D341Med (cell line): ENCODE measurements around the gene CASZ1.
A peak's percentile ranks its signal among the peaks of the same experiment; 100 is the strongest.

Source experiments
- DNase-seq: peaks from one replicate; pipeline ENCODE4 v3.0.0; 2012; ENCODE audit warnings: low spot score

CASZ1 gene

DNA sequence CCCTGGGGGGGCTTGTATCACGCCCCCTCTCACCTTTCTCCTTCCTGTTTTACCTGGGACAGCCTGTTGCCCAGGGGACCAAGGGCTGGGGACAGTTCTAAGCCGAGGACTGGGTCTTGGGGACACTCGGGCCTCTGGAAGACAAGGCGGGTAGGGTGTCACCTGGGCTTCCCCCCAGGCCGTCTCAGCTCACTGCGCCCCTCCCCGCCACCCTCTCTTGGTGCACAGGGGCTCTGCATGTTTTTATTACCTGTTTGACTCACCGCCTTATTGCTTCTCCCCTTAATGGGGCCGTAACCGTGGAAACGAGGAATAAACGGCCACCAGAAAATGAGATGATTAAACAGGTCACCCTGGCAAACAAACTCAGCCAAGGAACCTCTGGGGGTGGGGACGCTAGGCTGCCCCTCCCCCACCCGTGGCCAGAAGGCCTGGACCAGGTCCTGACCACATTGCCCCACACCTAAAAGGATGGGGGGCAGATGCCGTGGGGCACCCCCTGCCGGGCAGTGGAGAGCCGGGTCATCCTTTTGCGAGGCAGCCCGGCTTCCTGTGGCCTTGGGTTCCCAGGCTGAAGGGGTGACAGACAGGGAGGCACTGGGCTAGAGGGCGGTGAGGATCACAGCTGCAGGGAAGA lies 109.9 kb downstream of the CASZ1 start:
- no peak for DNase-seq

DNA sequence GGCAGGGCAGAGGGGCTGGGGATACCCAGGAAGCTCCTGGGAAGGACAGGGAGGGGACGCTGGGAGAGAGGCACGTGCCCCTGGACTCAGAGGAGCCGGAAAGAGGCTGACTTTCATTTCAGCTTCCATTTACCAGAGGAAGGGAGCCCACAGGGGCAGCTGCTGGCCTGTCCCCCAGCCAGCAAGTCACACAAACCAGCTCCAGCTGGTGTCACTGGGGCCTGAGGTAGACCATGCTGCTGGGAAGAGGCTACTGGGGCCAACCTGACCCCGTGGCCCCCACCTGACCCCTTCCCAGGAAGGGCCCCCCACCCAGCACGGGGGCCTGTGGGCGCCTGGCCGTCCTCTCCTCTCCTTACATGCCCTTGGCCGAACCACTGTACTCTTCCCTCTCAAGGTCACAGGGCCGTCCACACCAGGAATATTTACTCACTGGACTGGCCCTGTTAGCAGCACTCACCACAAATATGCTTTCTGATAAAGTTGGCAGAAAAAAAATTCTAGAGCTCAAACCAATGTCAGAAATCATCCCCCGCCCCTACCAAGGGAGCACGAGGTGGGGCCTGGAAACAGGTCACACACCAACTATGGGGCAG lies 110.5 kb downstream of the CASZ1 start:
- no peak for DNase-seq

DNA sequence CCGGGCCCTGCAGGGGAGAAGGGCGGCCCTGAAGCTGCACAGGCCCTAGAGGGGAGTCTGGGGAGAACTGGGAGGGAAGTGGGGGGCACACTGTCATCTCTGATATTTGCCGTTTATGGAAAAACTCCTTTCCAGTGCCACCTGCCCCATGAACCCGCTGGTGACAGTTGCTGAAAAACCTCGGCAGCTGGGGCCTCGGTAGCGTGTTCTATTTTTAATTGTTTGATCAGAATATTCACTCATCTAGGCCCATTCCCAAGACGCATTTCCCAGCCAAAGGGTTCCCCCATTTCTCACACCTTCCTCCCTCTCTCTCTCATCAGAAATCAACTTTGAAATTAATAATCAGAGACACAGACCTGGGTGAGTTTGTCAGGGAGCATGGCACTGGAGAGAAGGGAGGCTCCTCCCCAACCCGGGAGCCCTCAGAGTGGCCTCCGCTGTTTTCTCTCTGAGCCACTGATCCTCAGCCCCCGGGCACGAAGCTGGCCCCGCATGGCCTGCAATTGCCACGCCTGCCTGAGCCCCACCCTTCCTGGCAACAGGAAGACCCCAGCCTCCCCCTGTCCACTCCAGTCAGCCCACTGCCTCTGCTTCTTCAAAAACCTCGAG lies 111.1 kb downstream of the CASZ1 start:
- no peak for DNase-seq

DNA sequence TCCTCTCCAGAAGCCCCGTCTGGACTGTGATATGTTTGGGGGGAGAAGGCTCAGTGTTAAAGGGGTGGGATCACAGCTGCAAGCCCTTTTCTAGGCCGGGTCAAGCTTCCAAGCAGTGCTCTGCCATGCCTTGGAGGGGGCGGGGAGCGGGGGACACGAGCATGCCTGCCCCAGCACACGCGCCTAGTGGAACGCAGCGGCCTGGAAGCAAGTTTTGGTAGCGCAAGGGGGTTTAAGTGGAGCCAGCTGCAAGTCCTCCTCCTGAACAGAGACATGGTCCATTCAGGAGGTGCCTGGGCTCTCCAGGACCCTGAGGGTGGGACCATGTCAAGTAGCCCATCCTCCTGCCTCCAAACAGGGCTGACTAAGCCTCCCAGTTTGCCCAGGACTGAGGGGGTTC lies 112.2 kb downstream of the CASZ1 start:
- DNase-seq, result no peak

DNA sequence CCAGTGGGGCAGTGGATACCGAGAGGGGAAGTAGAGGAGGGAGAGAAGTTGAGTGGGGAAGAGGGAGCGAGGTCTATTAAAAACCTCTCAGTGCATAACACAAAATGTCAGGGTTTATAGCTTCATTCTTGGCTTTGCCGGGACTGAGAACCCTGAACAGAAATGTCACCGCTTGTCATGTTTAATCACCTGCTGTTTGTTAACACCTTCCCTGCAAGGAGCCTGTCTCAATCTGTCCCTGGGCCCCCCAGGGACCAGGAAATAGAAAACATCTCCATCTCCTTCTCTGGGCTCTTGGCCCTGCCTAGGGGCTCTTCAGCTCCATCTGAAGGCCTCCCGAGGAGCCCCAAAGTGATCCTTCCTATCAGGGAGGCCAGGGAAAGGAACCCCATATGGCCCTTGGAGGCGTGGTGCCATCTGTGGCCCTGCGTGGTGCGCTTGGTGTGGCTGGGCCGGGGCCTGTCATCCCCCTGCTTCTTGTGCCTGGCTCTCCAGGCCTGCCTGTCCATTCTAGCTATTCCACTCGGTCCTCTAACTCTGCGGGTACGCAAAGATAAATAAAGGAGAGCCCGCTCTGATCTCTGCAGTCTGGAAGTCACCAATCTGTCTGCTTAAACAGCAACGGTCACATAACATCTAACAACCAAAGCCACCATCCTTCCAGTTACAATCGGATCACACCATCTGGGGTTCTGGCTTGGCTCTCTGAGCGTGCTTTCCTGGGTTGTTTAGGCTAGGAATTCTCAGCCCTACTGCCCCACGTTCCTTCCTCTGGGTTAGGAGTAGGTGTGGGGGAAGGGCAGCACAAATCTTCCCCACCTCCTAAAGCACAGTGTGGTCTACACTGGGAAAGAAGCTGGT lies 113.8 kb downstream of the CASZ1 start:
- no peak for DNase-seq

DNA sequence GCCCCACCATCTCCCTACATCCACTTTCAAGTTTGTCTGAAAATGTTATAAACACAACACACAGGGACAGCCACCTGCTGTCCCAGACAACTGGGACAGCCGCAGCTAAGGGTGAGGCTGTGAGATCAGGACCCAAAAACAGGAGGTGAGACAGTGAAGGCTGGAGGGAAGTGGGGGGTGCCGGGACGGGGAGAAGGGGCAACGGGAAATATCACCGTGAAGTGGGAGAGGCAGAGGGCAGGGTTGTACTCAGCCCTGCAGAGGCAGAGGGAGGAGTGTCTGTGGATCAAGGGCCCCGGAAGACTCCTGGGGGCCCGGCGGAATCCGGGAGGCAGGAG lies 114.4 kb downstream of the CASZ1 start:
- no peak for DNase-seq

DNA sequence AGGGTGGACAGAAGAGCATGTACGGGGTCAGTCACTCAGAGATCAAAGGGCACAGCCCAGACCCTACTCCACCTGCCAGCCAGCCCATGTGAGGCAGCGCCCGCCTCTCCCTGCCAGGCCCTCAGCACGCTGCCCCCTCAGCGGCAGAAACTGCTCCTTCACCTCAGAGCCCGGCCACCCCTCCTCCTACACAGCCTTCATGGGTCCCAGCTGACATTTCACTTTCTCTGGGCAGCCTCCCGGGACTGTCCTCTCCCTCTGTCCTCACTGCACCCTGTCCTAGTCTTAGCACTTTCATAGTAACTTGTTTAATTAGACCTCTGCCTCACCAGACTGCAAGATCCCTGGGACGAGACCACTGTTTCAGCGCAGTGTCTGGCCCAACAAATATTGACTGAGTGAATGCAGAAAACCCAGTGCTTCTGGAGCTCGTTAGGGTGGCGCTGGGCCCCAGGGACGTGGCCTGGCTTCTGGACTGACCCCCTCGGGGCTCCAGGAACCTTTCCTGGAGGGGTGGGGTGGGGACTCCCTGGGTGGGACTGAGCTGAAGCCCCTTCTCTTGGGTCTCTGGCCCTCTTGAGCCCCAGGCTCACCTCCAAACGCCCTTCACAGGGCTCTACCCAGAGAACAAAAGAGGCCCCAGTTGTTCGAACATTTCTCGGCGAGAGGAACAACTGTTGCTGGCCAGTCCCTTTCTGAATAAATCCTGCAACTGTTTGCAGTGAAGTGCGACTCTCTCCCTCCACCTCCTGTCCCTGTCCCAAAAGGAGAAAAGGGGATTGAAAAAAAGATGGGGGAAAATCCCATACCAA lies 114.9 kb downstream of the CASZ1 start:
- DNase-seq, result no peak

DNA sequence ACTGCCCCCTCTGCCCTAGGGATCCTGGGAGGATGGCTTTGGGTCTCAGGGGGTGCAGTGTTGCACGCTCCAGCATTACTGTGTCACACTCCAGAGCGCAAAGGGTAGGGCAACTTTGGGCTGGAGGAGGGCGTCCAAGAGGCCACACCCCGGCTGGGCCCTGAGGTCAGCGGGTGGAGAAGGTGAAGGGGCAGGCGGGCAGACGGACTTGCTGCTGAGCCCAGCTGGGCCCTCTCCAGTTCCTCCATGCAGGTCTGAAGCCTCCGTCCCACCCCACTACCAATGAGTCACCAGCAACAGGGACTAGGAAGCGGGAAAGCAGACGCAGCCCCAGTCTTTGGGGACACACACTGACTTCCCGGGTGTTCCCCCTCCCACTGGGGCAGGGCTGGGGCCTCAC lies 116.0 kb downstream of the CASZ1 start:
- DNase-seq, result no peak

DNA sequence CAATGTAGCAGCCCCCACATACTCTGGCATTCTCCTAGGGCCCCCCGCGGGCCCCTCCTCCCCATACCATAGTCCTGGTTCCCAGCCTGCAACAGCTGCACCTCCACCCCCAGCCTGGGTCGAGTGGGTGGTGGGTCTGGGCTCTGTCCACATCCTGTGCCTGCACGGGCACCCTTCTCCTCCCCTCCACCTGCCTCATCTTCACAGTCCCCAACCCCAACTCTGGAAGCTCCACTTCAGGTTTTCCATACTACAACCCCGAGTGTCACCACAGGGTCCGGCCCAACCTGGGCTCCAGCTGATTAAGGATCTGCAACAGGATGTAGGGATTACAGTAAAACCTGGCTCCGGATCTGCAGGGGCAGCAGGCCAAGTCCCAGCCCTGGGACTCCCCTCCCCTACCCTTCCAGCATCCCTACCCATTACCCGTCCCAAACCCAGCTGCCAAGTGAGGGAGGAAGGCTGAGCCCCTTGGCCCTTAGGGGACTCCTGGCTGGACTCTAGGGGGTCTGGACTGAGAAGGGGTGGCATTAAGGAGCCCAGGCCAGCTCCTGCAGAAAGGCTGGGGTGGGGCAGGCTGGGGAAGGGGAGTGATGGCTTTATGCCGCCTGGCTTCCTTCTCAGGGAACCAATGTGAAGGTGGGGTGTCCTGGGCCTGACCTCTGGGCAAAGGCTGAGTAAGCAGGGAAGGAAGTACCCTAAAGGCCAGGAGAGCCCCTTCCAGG lies 116.8 kb downstream of the CASZ1 start:
- DNase-seq, result peak; percentile 85

DNA sequence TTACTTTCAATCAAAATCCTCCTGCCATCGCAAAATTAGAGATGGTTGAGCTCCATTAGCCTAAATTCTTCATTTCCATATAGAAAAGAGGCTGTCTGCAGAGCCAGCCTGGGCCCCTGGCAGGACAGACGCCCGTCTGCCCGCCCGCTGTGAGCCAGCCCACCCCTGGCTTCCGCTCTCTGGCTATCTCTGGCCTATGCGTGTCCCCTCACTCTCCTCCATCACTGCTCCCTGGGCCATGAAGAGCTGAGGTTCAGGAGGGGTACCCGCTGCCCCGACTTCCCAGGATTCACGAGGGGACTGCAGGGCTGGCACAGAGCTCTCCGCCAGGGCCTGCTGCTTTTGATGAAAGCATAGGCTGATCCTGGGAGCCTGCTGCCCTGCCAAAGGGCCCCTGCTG lies 117.6 kb downstream of the CASZ1 start:
- DNase-seq, result no peak

DNA sequence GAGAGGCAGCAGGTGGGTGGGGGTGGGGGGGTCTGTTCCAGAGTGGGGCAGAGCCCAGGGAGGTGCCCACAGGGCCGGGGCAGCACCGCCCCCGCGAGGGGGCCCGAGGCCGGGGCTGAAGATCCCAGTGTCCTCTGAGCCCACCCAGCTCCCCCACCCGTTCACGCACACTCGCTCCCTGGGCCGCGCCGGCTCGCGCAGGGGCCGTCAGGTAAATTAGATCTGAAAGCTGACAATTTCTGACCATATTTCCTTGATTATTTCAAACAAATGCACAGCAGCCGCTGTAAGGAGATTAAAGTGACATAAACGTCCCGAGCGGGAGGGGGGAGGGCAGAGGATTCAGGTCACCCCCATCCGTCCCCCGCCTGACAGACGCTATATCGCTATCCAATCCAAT lies 118.0 kb downstream of the CASZ1 start:
- peak; percentile 65 for DNase-seq

DNA sequence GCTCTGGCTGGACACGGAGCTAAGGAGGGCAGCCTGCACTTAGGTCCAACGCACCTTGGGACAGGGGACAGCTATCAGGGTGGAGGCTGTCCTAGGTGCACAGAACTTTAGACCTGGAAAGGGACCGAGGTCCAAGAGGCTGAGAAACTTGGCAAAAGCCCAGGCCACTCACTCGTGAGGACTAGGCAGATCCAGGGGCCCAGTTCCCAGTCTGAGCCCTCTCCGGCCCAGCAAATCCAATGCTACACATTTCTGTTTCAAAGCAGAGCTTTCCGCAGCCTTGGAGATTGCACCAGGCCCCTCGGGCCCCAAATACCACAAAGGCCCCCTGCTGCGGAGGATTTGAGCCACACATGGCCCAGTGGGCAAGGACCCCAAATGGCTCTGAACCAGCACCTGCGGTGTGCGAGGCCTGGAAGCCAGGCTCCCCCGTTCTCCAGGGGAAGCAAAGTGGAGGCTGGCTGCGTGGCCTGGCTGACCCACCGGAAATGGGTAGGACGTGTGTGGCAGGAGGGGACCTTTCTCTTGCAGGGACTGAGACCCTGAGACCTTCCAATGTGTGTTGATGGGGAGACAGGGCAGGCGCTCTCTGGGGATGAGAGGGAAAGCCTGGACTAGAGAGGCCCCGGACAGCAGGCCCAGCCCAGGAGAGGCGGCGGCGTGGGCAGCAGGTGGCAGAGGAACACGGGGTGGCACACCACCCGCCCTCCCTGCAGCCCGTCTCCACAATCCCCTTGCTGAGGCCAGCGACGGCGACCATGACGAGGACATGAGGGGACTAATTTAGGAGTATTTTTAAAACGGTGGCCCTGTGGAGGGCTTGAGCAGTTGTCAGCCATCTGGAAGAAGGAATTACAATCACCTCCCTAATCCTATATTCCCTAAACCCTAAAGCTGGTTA lies 118.7 kb downstream of the CASZ1 start:
- peak; percentile 67 for DNase-seq

DNA sequence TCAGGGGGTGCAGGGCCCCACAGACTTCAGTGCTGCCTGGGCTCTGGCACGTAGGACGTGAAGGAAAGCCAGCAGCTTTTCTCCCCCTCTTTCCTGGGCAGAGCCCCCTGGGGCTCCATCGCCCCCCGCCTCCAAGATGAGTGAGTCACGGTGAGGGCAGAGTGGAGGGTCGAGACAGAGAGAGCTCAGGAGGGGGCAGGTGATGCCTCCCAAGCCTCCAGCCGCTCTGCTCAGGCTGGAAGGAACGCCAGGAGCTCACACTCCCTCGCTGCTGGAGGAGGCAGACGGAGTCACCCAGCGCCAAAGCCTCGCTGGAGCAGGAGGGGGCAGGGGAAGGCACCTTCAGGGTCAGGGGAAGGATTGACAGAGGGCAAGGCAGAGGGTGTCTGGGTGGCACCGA lies 119.5 kb downstream of the CASZ1 start:
- DNase-seq, result no peak

DNA sequence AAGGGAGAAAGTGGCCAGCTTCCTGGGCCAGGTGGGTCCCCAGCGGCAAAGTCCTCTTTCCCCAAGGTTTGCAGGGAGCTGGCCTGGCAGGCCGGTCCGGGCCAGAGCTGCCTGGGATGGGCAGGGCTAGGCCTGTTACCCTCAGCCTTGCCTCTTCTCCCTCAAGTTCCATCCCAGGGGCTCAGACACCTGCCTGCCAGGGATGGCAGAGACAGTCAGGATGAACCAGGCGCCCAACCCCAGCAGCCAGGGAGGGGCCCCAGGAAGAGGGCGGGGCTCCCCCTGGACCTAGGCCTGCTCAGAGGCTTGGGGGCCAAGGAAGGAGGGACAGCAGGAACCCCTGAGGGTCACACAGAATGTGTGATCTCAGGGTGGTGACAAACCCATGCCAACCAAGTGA lies 120.6 kb downstream of the CASZ1 start:
- DNase-seq, result no peak

DNA sequence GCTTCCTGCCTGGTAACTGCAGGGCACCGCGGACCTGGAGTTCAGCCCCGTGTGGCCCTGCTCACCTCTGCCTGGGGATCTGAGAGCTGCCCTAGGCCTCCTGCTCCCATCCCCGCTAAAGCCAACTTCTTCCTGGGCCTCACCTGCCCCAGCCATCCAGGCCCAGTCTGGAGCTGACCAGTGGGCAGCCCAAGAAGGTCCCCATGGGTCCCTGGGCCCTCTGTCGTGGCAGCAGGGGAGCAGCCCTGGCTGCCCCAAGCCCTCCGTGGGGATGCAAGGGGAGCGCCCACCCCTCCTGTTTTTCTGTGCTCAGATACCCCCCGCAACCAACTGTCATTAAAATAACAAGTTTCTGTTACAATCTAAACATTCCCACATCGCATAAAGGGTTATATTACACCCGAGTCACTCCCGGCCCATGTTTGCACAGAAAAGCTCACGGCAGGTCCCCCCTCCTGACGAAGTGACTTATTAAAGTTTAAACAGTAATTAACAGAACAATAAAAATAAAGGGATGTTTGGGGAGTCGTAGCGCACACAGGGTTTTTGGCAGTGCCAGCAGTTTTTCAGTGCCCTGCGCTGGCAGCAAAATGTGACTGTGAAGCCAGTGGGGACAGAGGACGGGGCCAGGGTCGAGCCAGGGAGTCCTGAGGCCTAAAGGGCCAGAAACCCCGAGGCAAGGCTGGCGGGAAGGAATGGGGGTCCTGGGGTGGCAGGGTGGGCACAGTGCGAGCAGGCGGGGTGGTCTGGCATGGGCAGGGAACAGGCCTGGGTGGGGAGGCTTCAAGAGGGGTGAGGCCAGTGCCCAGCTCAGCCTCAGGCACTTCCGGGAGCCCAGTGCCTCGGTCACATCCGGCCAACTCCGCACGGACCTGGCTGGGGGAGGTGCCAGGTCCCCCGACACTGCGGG lies 121.5 kb downstream of the CASZ1 start:
- no peak for DNase-seq

DNA sequence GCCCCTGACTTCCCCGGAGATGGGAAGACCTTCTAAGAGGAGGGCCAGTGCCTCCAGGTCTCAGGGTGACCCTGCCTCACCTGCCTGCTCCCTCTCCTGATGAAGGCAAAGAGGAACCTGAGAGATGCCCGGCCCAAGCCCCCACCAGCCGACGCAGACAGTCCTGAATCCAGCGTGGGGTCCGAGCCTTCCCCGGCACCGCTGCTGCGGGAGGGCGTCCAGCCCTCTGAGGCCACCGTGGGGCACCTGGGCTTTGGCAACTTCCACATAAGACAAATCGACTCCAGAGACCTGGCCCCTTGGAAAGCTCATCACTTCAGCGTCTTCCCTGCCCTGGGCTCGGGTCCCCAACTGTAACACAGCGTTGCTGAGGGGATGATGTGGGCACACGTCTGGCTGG lies 122.2 kb downstream of the CASZ1 start:
- no peak for DNase-seq

DNA sequence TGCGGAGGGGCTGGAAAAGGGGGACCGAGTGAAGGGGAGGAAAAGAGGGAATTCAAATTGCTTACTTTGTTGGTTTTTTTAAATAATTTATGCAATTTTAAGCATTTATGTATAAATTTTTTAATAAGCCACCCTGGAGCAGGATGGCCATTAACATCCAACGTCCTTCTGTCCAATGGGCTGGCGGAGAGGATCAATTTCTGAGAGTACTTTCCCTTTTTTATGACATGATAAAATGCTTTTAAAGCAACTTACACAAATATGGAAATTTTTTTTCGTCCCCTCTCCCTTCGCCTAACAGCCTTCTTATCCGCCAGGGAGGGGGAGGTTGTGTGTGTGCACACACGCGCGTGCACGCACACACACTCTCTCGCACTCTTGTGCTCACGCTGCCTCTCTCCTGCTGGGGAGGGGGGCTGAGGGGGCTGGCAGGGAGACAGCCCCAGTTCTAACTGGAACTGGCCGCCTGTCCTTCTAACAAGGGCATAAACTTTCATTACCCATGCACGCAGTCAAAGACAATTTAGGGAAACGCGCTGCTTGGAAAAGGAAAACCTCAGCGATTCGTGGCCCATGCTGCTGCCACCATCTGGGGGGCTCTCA lies 123.2 kb downstream of the CASZ1 start:
- no peak for DNase-seq

DNA sequence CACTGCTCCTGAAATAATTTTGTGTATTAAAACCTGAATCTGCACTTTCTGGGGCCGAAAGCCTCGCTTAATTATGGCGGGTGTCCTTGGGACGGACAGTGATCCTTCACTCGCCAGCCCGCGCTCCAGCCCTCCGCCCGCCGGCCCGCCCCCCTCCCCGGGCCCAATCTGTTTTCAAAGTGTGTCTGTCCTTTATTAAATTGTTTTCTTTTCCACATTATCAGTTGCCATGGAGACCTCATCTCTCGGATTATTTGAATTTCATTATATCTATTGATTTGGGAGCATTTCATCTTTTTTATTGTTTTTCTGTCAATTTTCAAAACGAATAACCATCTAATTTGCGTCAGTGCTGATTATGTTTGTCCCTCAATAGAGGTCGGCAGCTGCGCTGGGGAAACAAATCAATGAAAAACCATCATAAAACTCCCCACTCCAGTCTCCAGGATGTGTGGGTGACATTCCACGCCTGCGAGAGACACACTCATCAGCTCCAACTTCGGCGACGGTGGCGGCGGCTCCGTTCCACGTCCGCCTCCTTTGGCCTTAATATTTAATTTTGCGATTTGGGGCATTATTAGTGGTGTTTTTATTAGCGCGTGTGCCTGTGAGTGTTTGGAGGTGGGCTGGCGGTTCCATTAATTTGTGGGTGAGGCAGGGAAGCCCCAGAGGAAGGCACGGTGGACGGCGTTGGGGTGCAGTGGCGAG lies 123.9 kb downstream of the CASZ1 start:
- no peak for DNase-seq
